IMR-90 (cell line): ENCODE results near the gene EXOG. TPM values are rescaled to one million over a fixed set of nuclear protein-coding genes. Genes with fewer than 3 reads are reported as not detected.

ENCODE experiments used
- ATAC-seq: fragments of 200-7000 bp; cut with Tn5 transposase; 2 replicates; pipeline ENCODE4 v1.9.1; 2020; ENCODE audit warnings: low read depth, mild to moderate bottlenecking, moderate library complexity
- BruUV-seq: library from RNA; stranded (reverse); fragments of 400-500 nt; replicated peaks from 2 replicates; lab custom pipeline; 2021; lab: Mats Ljungman, UMichigan
- CTCF ChIA-PET: fragments of 300-600 bp; formaldehyde crosslinking; extraction: SDS; loops from one replicate; lab custom pipeline; 2021; ENCODE audit warnings: antibody characterized with exemption; lab: Yijun Ruan, JAX
- POLR2A ChIA-PET: fragments of 300-600 bp; sonication (Branson Sonifier 250); formaldehyde crosslinking; loops from one replicate; lab custom pipeline; 2022; ENCODE audit warnings: antibody characterized with exemption; ENCODE audit not compliant: unreplicated experiment; lab: Charles Lee
- DNase-seq: peaks from one replicate; pipeline ENCODE4 v3.0.0; 2013
- H2AFZ ChIP-seq: replicated peaks from 2 replicates; pipeline ENCODE3; 2013; ENCODE audit warnings: low read length, mild to moderate bottlenecking; ENCODE audit not compliant: poor library complexity
- H2AK5ac ChIP-seq: 2 replicates; pipeline ENCODE4 v1.6.1; 2013; ENCODE audit warnings: low read depth, low read length, inconsistent platforms
- H2AK9ac ChIP-seq: replicated peaks from 2 replicates; pipeline ENCODE3; 2013; ENCODE audit warnings: mild to moderate bottlenecking, low read depth, low read length, moderate library complexity; ENCODE audit not compliant: poor library complexity
- H2BK120ac ChIP-seq: 2 replicates; pipeline ENCODE4 v1.6.1; 2013; ENCODE audit warnings: low read depth, low read length, inconsistent platforms
- H2BK15ac ChIP-seq: 3 replicates; pipeline ENCODE4 v1.6.1; 2013; ENCODE audit warnings: low read depth, low read length, inconsistent platforms
- H2BK20ac ChIP-seq: 2 replicates; pipeline ENCODE4 v1.6.1; 2013; ENCODE audit warnings: low read depth, mild to moderate bottlenecking, inconsistent platforms, low read length, moderate library complexity
- H2BK5ac ChIP-seq: 2 replicates; pipeline ENCODE4 v1.6.1; 2013; ENCODE audit warnings: mild to moderate bottlenecking, low read depth, low read length, inconsistent platforms; ENCODE audit not compliant: poor library complexity, severe bottlenecking
- H3K14ac ChIP-seq: replicated peaks from 2 replicates; pipeline ENCODE4 v1.6.1; 2013; ENCODE audit warnings: low read depth, low read length, inconsistent platforms
- H3K18ac ChIP-seq: 2 replicates; pipeline ENCODE4 v1.6.1; 2013; ENCODE audit warnings: low read depth, low read length, control low read depth
- H3K23ac ChIP-seq: 2 replicates; pipeline ENCODE4 v1.6.1; 2013; ENCODE audit warnings: low read depth, low read length, inconsistent platforms
- H3K27ac ChIP-seq: 2 replicates; pipeline ENCODE4 v1.5.1; 2013; ENCODE audit warnings: mild to moderate bottlenecking, control low read depth, low read length; ENCODE audit not compliant: insufficient read depth
- H3K27me3 ChIP-seq: 2 replicates; pipeline ENCODE4 v1.6.1; 2013; ENCODE audit warnings: low read length; ENCODE audit not compliant: control insufficient read depth, insufficient read depth
- H3K36me3 ChIP-seq: 2 replicates; pipeline ENCODE4 v1.6.1; 2013; ENCODE audit warnings: low read length, mixed read lengths; ENCODE audit not compliant: control insufficient read depth, insufficient read depth
- H3K4ac ChIP-seq: 2 replicates; pipeline ENCODE4 v1.6.1; 2013; ENCODE audit warnings: low read depth, low read length, inconsistent platforms
- H3K4me1 ChIP-seq: 2 replicates; pipeline ENCODE4 v1.6.1; 2013; ENCODE audit warnings: low read length, mixed read lengths; ENCODE audit not compliant: control insufficient read depth, insufficient read depth
- H3K4me2 ChIP-seq: 2 replicates; pipeline ENCODE4 v1.6.1; 2013; ENCODE audit warnings: low read depth, mild to moderate bottlenecking, control low read depth, low read length, moderate library complexity
- H3K4me3 ChIP-seq: 2 replicates; pipeline ENCODE4 v1.5.1; 2013; ENCODE audit warnings: low read depth, mild to moderate bottlenecking, control low read depth, low read length, moderate library complexity; ENCODE audit not compliant: insufficient read depth
- H3K56ac ChIP-seq: 2 replicates; pipeline ENCODE4 v1.6.1; 2013; ENCODE audit warnings: low read length, inconsistent platforms; ENCODE audit not compliant: insufficient read depth; ENCODE audit errors: extremely low read depth
- H3K79me1 ChIP-seq, 2 experiments: 2 replicates each; pipeline ENCODE4 v1.6.1; 2013; ENCODE audit warnings: low read length in 2 of 2, inconsistent platforms in 1 of 2, low read depth in 1 of 2
- H3K9ac ChIP-seq: 2 replicates; pipeline ENCODE4 v1.6.1; 2013; ENCODE audit warnings: low read depth, low read length, control low read depth
- H3K9me1 ChIP-seq: 2 replicates; pipeline ENCODE4 v1.6.1; 2013; ENCODE audit warnings: low read length, inconsistent platforms; ENCODE audit not compliant: insufficient read depth
- H3K9me3 ChIP-seq: 2 replicates; pipeline ENCODE4 v1.6.1; 2013; ENCODE audit warnings: low read length; ENCODE audit not compliant: control insufficient read depth, insufficient read depth
- H4K20me1 ChIP-seq: 2 replicates; pipeline ENCODE4 v1.6.1; 2013; ENCODE audit warnings: low read length, inconsistent platforms; ENCODE audit not compliant: insufficient read depth
- H4K5ac ChIP-seq: 2 replicates; pipeline ENCODE4 v1.6.1; 2013; ENCODE audit warnings: mild to moderate bottlenecking, low read depth, low read length, control low read depth
- H4K8ac ChIP-seq, 2 experiments: 2 replicates each; pipeline ENCODE4 v1.6.1; 2013; ENCODE audit warnings: low read depth in 2 of 2, low read length in 2 of 2, control low read depth in 1 of 2, inconsistent platforms in 1 of 2
- H4K91ac ChIP-seq: 2 replicates; pipeline ENCODE4 v1.6.1; 2013; ENCODE audit warnings: low read depth, low read length, inconsistent platforms; ENCODE audit not compliant: insufficient read depth
- BHLHE40 ChIP-seq: fragments of 150-350 bp; IDR thresholded peaks from 2 replicates; pipeline ENCODE4 v1.6.1; 2016; ENCODE audit warnings: mild to moderate bottlenecking, low read depth, low read length
- FOS ChIP-seq: fragments of 150-350 bp; IDR thresholded peaks from 2 replicates; pipeline ENCODE4 v1.6.1; 2016; ENCODE audit warnings: low read depth, low read length
- whole genome bisulfite sequencing, 2 experiments: methylation state at CpG; one replicate each; pipeline versions ENCODE4 v1.1.5 to v1.1.7; 2013; ENCODE audit warnings: missing lambda C conversion rate in 2 of 2; ENCODE audit not compliant: insufficient read length in 1 of 2; ENCODE audit errors: extremely low coverage in 2 of 2; 5-methylcytosine and 5-hydroxymethylcytosine counted together
- dilution Hi-C: fragments of 300-500 bp; cut with HindIII; formaldehyde crosslinking; loops from one replicate; pipeline ENCODE4 v1.14.3; 2018; ENCODE audit warnings: low sequenced_read_pairs; ENCODE audit not compliant: unreplicated experiment
- in situ Hi-C: fragments of 300-500 bp; cut with MboI; formaldehyde crosslinking; loops from 3 replicates; pipeline ENCODE4 v1.14.3; 2019; ENCODE audit warnings: low sequenced_read_pairs, inconsistent platforms, mixed read lengths
- intact Hi-C: fragments of 100-400 bp; cut with micrococcal nuclease; formaldehyde crosslinking; loops from 2 replicates; pipeline ENCODE4 v1.10.0; 2022
- polyA plus RNA-seq, 3 experiments: library from polyadenylated mRNA; depleted of rRNA; stranded (reverse); fragments of >200 nt; gene quantifications; 2 replicates each; pipeline ENCODE4 v1.2.3, GENCODE V29; 2012; ENCODE audit warnings: low replicate concordance in 1 of 3
- total RNA-seq: library from RNA; depleted of rRNA; stranded (reverse); fragments of >200 nt; gene quantifications from 2 replicates; pipeline ENCODE4 v1.2.3, GENCODE V29; 2012

Gene EXOG
- total and polyA plus RNA-seq, 2 of the 4 experiments (the other 2 are of a cell fraction): 10.2 to 15.0 TPM

GRCh38 chr3:38548154-38548931, 52.2 kb downstream of the EXOG start:
- 90% methylated on average over 8 of the region's 17 CpGs; no CpG with 5 or more reads in 1 of the 2 experiments for WGBS, 2 experiments
- Histone ChIP-seq H2BK20ac (no peak overlapping the region), H3K4me2 (no peak overlapping the region), H4K5ac (no peak overlapping the region), H3K27ac (no peak overlapping the region), H2BK15ac (no peak overlapping the region), H3K14ac (no peak overlapping the region), H2AK5ac (no peak overlapping the region), H3K27me3 (peaks cover 2% of the 10 kb centered on the region; the same call in 1 of the 2 replicates), H4K8ac (no peak overlapping the region), H3K9me1 (no peaks in the 10 kb centered on the region), H3K4me3 (no peak overlapping the region), H3K18ac (no peak overlapping the region), H2BK5ac (no peak overlapping the region), H3K9me3 (no peaks in the 10 kb centered on the region), H3K9ac (no peak overlapping the region), H3K4ac (no peak overlapping the region), H4K91ac (no peak overlapping the region), H2BK120ac (no peak overlapping the region), H4K20me1 (no peaks in the 10 kb centered on the region), H2AFZ (no peak overlapping the region), H3K56ac (no peak overlapping the region), H3K4me1 (no peaks in the 10 kb centered on the region; the same call in 1 of the 2 replicates), H3K23ac (no peak overlapping the region), H3K79me1 (no peaks in the 10 kb centered on the region), H2AK9ac (peak overlapping the region; percentile 59), H3K36me3 (no peaks in the 10 kb centered on the region)
- in situ Hi-C loops (no loop called here), intact Hi-C loops (no loop called here), dilution Hi-C loops (no loop called here)
- no peak for TF ChIP-seq FOS
- no peak for TF ChIP-seq BHLHE40
- no TSS peak for BruUV-seq
- ChIA-PET POLR2A (no interaction called here), CTCF (no interaction called here)
- DNase-seq: no peak
- no peak for ATAC-seq
